Stimulated activated CD4-positive, alpha-beta T cell treated with anti-CD3 and anti-CD28 coated beads, Interleukin-4, amount 100 ng/mL, for 1 hour (primary cell): ENCODE measurements around the gene ANXA7.
"Not testable (repeated sequence)": the region's sequence is repeated elsewhere in the genome, so short reads cannot be mapped to it uniquely, and the experiment has no call there.

ENCODE experiments used
- DNase-seq: peaks from one replicate; pipeline ENCODE4 v3.0.0-alpha.2; 2020

The ANXA7 gene

GRCh38 chr10:73407495-73407894 is 6.4 kb downstream of the ANXA7 start:
- no peak for DNase-seq

- no peak for DNase-seq
Observed at GRCh38 chr10:73406846-73407245, 7.0 kb downstream of the ANXA7 start.

GRCh38 chr10:73405556-73405955 is 8.3 kb downstream of the ANXA7 start:
- DNase-seq = no peak

GRCh38 chr10:73404690-73405089 is 9.2 kb downstream of the ANXA7 start:
- no peak for DNase-seq

GRCh38 chr10:73401636-73402035 is 12.2 kb downstream of the ANXA7 start:
- DNase-seq = no peak

GRCh38 chr10:73399063-73399462 is 14.8 kb downstream of the ANXA7 start:
- no peak for DNase-seq

- DNase-seq = no peak
Observed at GRCh38 chr10:73398024-73398423, 15.8 kb downstream of the ANXA7 start.

GRCh38 chr10:73394325-73394724 is 19.5 kb downstream of the ANXA7 start:
- not testable (repeated sequence) for DNase-seq

- DNase-seq = no peak
Observed at GRCh38 chr10:73388228-73388627, 25.6 kb downstream of the ANXA7 start.

GRCh38 chr10:73386583-73386982 is 27.3 kb downstream of the ANXA7 start:
- no peak for DNase-seq

- DNase-seq = no peak
Observed at GRCh38 chr10:73379064-73379748, 34.7 kb downstream of the ANXA7 start.

- DNase-seq = no peak
Observed at GRCh38 chr10:73376679-73377078, 37.2 kb downstream of the ANXA7 start.

GRCh38 chr10:73368238-73368637 is 45.6 kb downstream of the ANXA7 start:
- DNase-seq = no peak

- DNase-seq = no peak
Observed at GRCh38 chr10:73366381-73367298, 47.2 kb downstream of the ANXA7 start.

GRCh38 chr10:73364964-73365363 is 48.9 kb downstream of the ANXA7 start:
- no peak for DNase-seq

GRCh38 chr10:73359492-73359891 is 54.4 kb downstream of the ANXA7 start:
- DNase-seq = no peak

- peak; percentile 88 for DNase-seq
Observed at GRCh38 chr10:73358331-73359279, 55.3 kb downstream of the ANXA7 start, which contains the start of gene CFAP70. Gene CFAP70, minus strand, starts transcription at chr10:73358864. Its CDS starts 4,068 bp downstream, at chr10:73354796.

- DNase-seq = no peak
Observed at GRCh38 chr10:73357821-73358220, 56.0 kb downstream of the ANXA7 start.

GRCh38 chr10:73357166-73357565 is 56.7 kb downstream of the ANXA7 start:
- DNase-seq = no peak

- DNase-seq = no peak
Observed at GRCh38 chr10:73344269-73344668, 69.6 kb downstream of the ANXA7 start.

- DNase-seq = no peak
Observed at GRCh38 chr10:73340121-73340520, 73.7 kb downstream of the ANXA7 start.

GRCh38 chr10:73339436-73339835 is 74.4 kb downstream of the ANXA7 start:
- DNase-seq = no peak
